ENCODE data around the gene IRF2BPL. TPM values are rescaled to one million over a fixed set of nuclear protein-coding genes. Genes with fewer than 3 reads are reported as not detected.

IRF2BPL gene
- total RNA-seq, 5 donors from 2014 or later (not counting 1 experiment from before 2014, with no cell fraction given): 32.6 to 50.4 (median 38.8) TPM

DNA sequence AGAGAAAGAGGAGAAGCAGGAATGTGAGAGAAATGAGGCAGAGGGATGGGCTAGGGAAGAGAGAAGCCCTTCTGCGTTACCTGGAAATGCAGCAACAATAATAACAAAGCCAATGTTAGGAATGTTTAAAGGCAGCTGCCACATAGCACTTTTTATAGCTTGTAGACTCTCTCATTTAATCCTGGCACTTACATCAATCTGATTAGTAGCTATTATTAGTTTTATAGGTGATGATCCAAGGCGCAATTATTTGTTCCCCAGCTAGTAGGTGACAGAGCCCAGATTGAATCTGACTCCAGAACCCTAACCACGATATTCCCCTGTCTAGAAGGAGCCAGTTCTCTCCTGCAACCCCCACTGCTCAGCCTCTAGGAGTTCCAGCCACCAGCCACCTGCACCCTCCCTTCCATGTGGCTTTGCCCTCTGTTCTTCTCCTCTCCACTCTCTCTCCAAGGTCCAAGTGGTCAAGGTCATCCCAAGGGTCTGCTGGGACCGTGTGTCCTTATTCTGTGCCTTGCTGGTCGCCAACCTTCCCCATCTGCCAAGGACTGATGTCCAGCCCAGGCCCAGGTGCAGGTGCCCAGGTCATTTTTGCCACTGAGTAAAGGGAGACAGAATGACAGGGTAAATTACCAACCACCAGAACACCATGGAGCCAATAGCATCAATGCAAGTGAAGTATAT, 40.2 kb upstream of the IRF2BPL start:
- Histone ChIP-seq H3K4me3 (ENCODE audit: control insufficient read depth in 1 of 2, extremely low read depth in 1 of 2, low read length in 1 of 2) (no peak overlapping the region), H3K9me3 (no peaks in the 10 kb centered on the region), H3K27ac (ENCODE audit: low read length) (no peak overlapping the region), H3K27me3 (replicated peaks in 1 of 2; ENCODE audit: control insufficient read depth in 2 of 2, extremely low read depth in 1 of 2, insufficient read depth in 2 of 2, low read length in 1 of 2) (peaks cover 0 to 21% of the 10 kb centered on the region in 2 experiments), H3K36me3 (ENCODE audit: control insufficient read depth in 2 of 2, extremely low read depth in 1 of 2, insufficient read depth in 1 of 2, low read length in 1 of 2) (no peaks in the 10 kb centered on the region), H3K4me1 (ENCODE audit: control insufficient read depth in 1 of 2, extremely low read depth in 1 of 2, insufficient read depth in 2 of 2, low read length in 2 of 2) (peaks cover 0 to 5% of the 10 kb centered on the region in 2 experiments)
- no peaks in the 10 kb centered on the region for H3K36me3 Mint-ChIP-seq
- 69% methylated on average over 1 of the region's 5 CpGs for WGBS (ENCODE audit: insufficient coverage)
- ATAC-seq (replicated peaks in 1 of 4) (no peak), DNase-seq (no peak)
- POLR2A ChIA-PET: interaction anchor here in 1 of 2 donors (0.6 kb wide), 1 partner anchor 125 kb away, joined by 3 read pairs; no protein-coding TSS in a partner anchor
- no peak overlapping the region for H3K27ac Mint-ChIP-seq
- H3K4me3 Mint-ChIP-seq: no peak overlapping the region
- H3K4me1 Mint-ChIP-seq: peaks cover 0 to 2% (median 2%) of the 10 kb centered on the region in 3 donors
- CTCF ChIA-PET: interaction anchor here (0.5 to 7.9 kb wide), 22 partner anchors 13 to 354 kb away, joined by 3 to 99 read pairs (median 4); no protein-coding TSS in a partner anchor
- no peaks in the 10 kb centered on the region for H3K9me3 Mint-ChIP-seq
- peaks cover 4 to 13% of the 10 kb centered on the region in 2 donors for H3K27me3 Mint-ChIP-seq

GRCh38 chr14:77067632-77068516, 39.4 kb upstream of the IRF2BPL start:
- Mint-ChIP-seq H3K27me3 (peaks cover 4 to 13% of the 10 kb centered on the region in 2 donors), H3K27ac (no peak overlapping the region), H3K4me3 (no peak overlapping the region), H3K9me3 (no peaks in the 10 kb centered on the region), H3K4me1 (peaks cover 0 to 2% (median 2%) of the 10 kb centered on the region in 3 donors), H3K36me3 (no peaks in the 10 kb centered on the region)
- peaks cover 0 to 5% of the 10 kb centered on the region in 2 experiments for H3K4me1 ChIP-seq (ENCODE audit: control insufficient read depth in 1 of 2, extremely low read depth in 1 of 2, insufficient read depth in 2 of 2, low read length in 2 of 2)
- ChIA-PET CTCF (interaction anchor here (0.6 to 7.9 kb wide), 16 partner anchors 13 to 196 kb away, joined by 3 to 99 read pairs (median 5); no protein-coding TSS in a partner anchor), POLR2A (no interaction called here)
- peak; percentile 64 to 80 (median 77) for ATAC-seq (replicated peaks in 1 of 4)
- WGBS (ENCODE audit: insufficient coverage): 69% methylated on average over 6 of the region's 11 CpGs
- no peaks in the 10 kb centered on the region for H3K36me3 ChIP-seq (ENCODE audit: control insufficient read depth in 2 of 2, extremely low read depth in 1 of 2, insufficient read depth in 1 of 2, low read length in 1 of 2)
- peak in 33 of 35 experiments; percentile 11 to 71 (median 39) for DNase-seq
- no peaks in the 10 kb centered on the region for H3K9me3 ChIP-seq
- H3K27me3 ChIP-seq (replicated peaks in 1 of 2; ENCODE audit: control insufficient read depth in 2 of 2, extremely low read depth in 1 of 2, insufficient read depth in 2 of 2, low read length in 1 of 2): peaks cover 0 to 21% of the 10 kb centered on the region in 2 experiments
- no peak overlapping the region for H3K27ac ChIP-seq (ENCODE audit: low read length)
- no peak overlapping the region for H3K4me3 ChIP-seq (ENCODE audit: control insufficient read depth in 1 of 2, extremely low read depth in 1 of 2, low read length in 1 of 2)

- H3K27ac ChIP-seq (ENCODE audit: low read length): no peak overlapping the region
- ChIA-PET POLR2A (interaction anchor here in 1 of 2 donors (0.7 kb wide), 1 partner anchor 153 kb away, joined by 6 read pairs; no protein-coding TSS in a partner anchor), CTCF (interaction anchor here (0.7 to 7.9 kb wide), 5 partner anchors 30 to 194 kb away, joined by 3 to 99 read pairs (median 5); no protein-coding TSS in a partner anchor)
- no peaks in the 10 kb centered on the region for H3K36me3 ChIP-seq (ENCODE audit: control insufficient read depth in 2 of 2, extremely low read depth in 1 of 2, insufficient read depth in 1 of 2, low read length in 1 of 2)
- H3K9me3 ChIP-seq: no peaks in the 10 kb centered on the region
- H3K4me3 ChIP-seq (ENCODE audit: control insufficient read depth in 1 of 2, extremely low read depth in 1 of 2, low read length in 1 of 2): no peak overlapping the region
- H3K27me3 ChIP-seq (replicated peaks in 1 of 2; ENCODE audit: control insufficient read depth in 2 of 2, extremely low read depth in 1 of 2, insufficient read depth in 2 of 2, low read length in 1 of 2): peaks cover 0 to 21% of the 10 kb centered on the region in 2 experiments
- peaks cover 0 to 5% (median 2%) of the 10 kb centered on the region in 3 donors for H3K4me1 Mint-ChIP-seq
- WGBS (ENCODE audit: insufficient coverage): 86% methylated on average over 9 of the region's 10 CpGs
- H3K27ac Mint-ChIP-seq: no peak overlapping the region
- DNase-seq: no peak
- peaks cover 4 to 13% of the 10 kb centered on the region in 2 donors for H3K27me3 Mint-ChIP-seq
- H3K36me3 Mint-ChIP-seq: no peaks in the 10 kb centered on the region
- peaks cover 0 to 5% of the 10 kb centered on the region in 2 experiments for H3K4me1 ChIP-seq (ENCODE audit: control insufficient read depth in 1 of 2, extremely low read depth in 1 of 2, insufficient read depth in 2 of 2, low read length in 2 of 2)
- no peaks in the 10 kb centered on the region for H3K9me3 Mint-ChIP-seq
- H3K4me3 Mint-ChIP-seq: no peak overlapping the region
- no peak for ATAC-seq (replicated peaks in 1 of 4)
Observed at GRCh38 chr14:77066578-77067172, 38.2 kb upstream of the IRF2BPL start.

DNA sequence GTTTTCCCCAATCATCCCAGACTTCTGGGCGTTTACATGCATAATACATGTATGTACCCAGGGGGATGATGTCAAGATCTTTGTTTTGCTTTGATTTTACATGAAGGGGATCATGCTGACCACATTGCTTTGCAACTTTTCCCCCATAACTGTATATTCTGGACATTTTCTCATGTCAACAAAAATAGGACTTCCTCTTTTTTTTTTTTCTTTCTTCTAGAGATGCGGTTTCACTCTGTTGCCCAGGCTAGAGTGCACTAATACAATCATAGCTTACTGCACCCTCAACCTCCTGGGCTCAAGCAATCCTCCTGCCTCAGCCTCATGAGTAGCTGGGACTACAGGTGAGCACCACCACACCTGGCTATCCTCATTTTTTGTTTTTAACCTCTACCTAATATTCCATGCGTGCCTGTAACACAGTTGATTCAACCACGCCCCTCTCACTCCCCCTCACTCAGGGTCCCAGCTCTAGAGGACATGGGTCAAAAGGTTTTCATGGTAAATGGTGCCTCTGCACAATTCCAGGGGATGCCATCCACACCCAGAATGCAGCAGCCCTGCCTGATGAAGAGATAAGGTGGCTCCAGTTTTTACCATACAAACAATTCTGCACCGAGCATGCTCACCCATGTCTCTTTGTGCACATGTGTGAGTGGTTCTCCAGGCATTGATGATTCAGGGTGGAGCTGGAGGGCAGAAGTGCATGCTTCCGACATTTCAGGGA, 37.5 kb upstream of the IRF2BPL start:
- Mint-ChIP-seq H3K4me3 (no peak overlapping the region), H3K9me3 (no peaks in the 10 kb centered on the region), H3K27me3 (peaks cover 4 to 13% of the 10 kb centered on the region in 2 donors), H3K27ac (no peak overlapping the region), H3K4me1 (peaks cover 0 to 5% (median 2%) of the 10 kb centered on the region in 3 donors), H3K36me3 (no peaks in the 10 kb centered on the region)
- H3K27ac ChIP-seq (ENCODE audit: low read length): no peak overlapping the region
- DNase-seq (no peak), ATAC-seq (replicated peaks in 1 of 4) (no peak)
- H3K27me3 ChIP-seq (replicated peaks in 1 of 2; ENCODE audit: control insufficient read depth in 2 of 2, extremely low read depth in 1 of 2, insufficient read depth in 2 of 2, low read length in 1 of 2): peaks cover 0 to 21% of the 10 kb centered on the region in 2 experiments
- CTCF ChIA-PET: interaction anchor here in 1 of 2 donors (7.9 kb wide), 1 partner anchor 192 kb away, joined by 99 read pairs; no protein-coding TSS in a partner anchor
- no peaks in the 10 kb centered on the region for H3K9me3 ChIP-seq
- peaks cover 0 to 5% of the 10 kb centered on the region in 2 experiments for H3K4me1 ChIP-seq (ENCODE audit: control insufficient read depth in 1 of 2, extremely low read depth in 1 of 2, insufficient read depth in 2 of 2, low read length in 2 of 2)
- POLR2A ChIA-PET: interaction anchor here in 1 of 2 donors (0.7 kb wide), 1 partner anchor 191 kb away, joined by 3 read pairs; no protein-coding TSS in a partner anchor
- H3K36me3 ChIP-seq (ENCODE audit: control insufficient read depth in 2 of 2, extremely low read depth in 1 of 2, insufficient read depth in 1 of 2, low read length in 1 of 2): no peaks in the 10 kb centered on the region
- no peak overlapping the region for H3K4me3 ChIP-seq (ENCODE audit: control insufficient read depth in 1 of 2, extremely low read depth in 1 of 2, low read length in 1 of 2)
- 79% methylated on average over 3 of the region's 6 CpGs for WGBS (ENCODE audit: insufficient coverage)

DNA sequence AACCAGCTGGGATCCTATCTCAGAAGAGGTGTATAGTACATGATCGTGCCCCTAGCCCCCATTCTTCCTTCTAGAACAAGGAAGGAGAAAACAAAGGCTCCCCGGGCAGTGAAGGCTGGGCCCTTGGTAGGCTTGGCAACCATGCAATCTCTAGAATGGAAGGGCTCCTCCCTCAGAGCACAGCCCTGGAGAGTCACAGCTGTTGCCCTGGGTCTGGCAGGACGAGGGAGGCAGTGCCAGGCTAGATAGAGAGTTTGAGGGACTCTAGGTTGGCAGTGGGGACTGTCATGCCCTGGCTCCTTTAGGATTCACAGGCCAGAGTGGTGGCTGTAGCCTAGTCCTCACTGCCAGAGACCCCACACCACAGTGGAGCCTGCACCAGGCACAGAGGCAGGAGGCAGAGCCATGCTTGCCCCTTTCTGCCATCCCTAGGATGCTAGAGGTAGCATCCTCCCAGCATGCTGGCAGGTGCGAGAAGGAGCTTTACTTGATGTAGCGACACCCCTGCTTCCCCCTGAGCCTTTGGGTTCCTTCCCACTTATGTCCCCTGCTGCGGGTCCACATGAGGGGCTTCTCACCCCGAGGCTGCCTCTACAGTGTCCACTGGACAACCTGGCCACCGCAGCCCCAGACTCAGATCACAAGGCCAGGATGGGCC, 36.1 kb upstream of the IRF2BPL start:
- H3K36me3 Mint-ChIP-seq: no peaks in the 10 kb centered on the region
- peaks cover 0 to 5% of the 10 kb centered on the region in 2 experiments for H3K4me1 ChIP-seq (ENCODE audit: control insufficient read depth in 1 of 2, extremely low read depth in 1 of 2, insufficient read depth in 2 of 2, low read length in 2 of 2)
- no peak overlapping the region for H3K4me3 ChIP-seq (ENCODE audit: control insufficient read depth in 1 of 2, extremely low read depth in 1 of 2, low read length in 1 of 2)
- no peaks in the 10 kb centered on the region for H3K36me3 ChIP-seq (ENCODE audit: control insufficient read depth in 2 of 2, extremely low read depth in 1 of 2, insufficient read depth in 1 of 2, low read length in 1 of 2)
- H3K4me3 Mint-ChIP-seq: no peak overlapping the region
- no peak overlapping the region for H3K27ac ChIP-seq (ENCODE audit: low read length)
- H3K27me3 ChIP-seq (replicated peaks in 1 of 2; ENCODE audit: control insufficient read depth in 2 of 2, extremely low read depth in 1 of 2, insufficient read depth in 2 of 2, low read length in 1 of 2): peaks cover 0 to 12% of the 10 kb centered on the region in 2 experiments
- H3K9me3 ChIP-seq: no peaks in the 10 kb centered on the region
- no peak overlapping the region for H3K27ac Mint-ChIP-seq
- H3K4me1 Mint-ChIP-seq: peaks cover 0 to 6% (median 2%) of the 10 kb centered on the region in 3 donors
- no peak for DNase-seq
- WGBS (ENCODE audit: insufficient coverage): 88% methylated on average over 4 of the region's 8 CpGs
- no peak for ATAC-seq (replicated peaks in 1 of 4)
- H3K27me3 Mint-ChIP-seq: peaks cover 0 to 9% of the 10 kb centered on the region in 2 donors
- H3K9me3 Mint-ChIP-seq: no peaks in the 10 kb centered on the region
- ChIA-PET CTCF (interaction anchor here (0.5 to 1.2 kb wide), 4 partner anchors 11 to 394 kb away, joined by 3 read pairs; no protein-coding TSS in a partner anchor), POLR2A (interaction anchor here in 1 of 2 donors (0.6 kb wide), 1 partner anchor 96 kb away, joined by 7 read pairs; no protein-coding TSS in a partner anchor)

Data from T-cell (primary cell).